ENCODE data around the gene AQP10.
"Not testable (repeated sequence)": the region's sequence is repeated elsewhere in the genome, so short reads cannot be mapped to it uniquely, and the experiment has no call there.

The AQP10 gene

GRCh38 chr1:154324669-154325582 is 4.0 kb downstream of the AQP10 start, which contains the start of gene ATP8B2:
Gene ATP8B2, plus strand, starts transcription at chr1:154325525. Its CDS starts 2,617 bp downstream, at chr1:154328142.
- DNase-seq, result peak; percentile 76 to 90

DNA sequence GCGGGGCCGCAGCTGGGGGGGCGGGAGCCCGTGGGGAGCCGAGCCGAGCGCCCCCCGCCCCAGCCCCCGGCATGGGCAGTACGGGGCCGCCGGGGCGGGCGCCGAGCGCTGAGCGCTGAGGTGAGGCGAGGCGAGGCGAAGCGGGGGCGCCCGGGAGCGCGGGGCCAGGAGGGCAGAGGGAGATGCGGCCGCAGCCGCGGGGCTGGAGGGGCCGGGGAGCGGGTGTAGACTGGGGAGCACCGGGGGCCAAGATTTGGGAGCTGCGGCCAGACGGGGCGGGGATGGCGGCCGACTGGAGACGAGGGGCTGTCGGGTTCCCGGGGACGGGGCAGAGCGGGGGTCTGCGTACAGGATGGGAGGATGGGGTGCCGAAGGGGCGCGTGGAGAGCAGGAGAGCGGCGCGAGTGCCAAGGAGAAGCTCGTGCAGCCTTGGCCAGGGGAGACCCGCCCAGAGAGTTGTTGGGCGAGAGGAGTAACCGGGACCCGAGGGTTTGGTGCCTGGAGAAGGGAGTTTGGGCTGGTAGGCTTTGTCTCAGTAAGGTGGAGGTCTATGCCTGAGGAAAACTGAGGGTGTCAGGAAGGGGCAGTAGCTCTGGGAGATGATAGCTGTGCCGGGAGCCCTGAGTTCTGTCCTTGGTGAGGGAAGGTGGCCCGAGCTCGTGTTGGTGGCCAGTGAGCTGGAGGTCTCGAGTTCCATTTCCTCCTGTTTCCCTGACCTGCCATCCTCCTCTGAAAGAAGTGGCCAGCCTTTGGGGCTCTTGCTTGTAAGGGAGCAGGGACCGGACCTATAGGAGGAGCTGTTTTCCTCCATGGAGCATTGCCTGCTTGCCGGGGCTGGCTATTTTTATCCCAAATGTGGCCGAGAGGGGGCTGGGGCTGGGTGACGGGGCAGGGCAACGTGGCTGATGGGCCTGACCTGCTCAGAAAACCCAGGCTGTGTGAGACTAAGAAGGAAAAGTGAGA is 5.0 kb downstream of the AQP10 start:
- no peak for DNase-seq

- no peak for DNase-seq
These were observed 5.9 kb downstream of the AQP10 start for GRCh38 chr1:154326546-154327465.

GRCh38 chr1:154327466-154328317 is 6.8 kb downstream of the AQP10 start:
- no peak for DNase-seq

- peak; percentile 39 to 80 for DNase-seq
These were observed 7.6 kb downstream of the AQP10 start for GRCh38 chr1:154328318-154329151.

GRCh38 chr1:154329152-154329521 is 8.2 kb downstream of the AQP10 start:
- DNase-seq, result no peak

DNA sequence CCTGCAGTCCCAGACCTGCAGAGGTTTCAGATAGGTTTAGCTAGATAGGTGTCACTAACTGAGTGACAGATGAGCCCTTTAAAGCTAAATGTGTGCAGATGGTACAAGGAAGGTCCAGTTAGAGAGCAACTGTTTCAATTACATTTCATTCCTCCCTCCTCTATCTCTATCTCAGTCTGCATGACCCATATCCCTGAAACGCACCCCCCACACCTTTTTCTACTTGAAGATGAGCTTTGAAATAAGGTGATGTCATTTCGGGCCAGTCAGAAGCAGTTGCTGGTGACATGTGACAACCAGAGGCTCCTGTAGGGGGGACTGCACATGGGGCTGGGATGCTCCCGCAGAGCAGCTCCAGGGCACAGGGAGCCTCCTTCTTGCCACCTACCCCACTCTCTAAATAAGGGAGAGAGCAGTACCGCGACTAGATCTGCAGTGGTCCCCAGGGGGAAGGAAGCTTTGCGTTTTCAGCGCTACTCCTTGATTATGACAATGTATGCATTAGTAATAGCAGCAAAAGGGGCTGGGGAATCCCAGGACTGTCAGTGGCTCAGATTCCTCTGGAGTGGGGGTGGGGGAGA is 8.7 kb downstream of the AQP10 start:
- DNase-seq, result no peak

DNA sequence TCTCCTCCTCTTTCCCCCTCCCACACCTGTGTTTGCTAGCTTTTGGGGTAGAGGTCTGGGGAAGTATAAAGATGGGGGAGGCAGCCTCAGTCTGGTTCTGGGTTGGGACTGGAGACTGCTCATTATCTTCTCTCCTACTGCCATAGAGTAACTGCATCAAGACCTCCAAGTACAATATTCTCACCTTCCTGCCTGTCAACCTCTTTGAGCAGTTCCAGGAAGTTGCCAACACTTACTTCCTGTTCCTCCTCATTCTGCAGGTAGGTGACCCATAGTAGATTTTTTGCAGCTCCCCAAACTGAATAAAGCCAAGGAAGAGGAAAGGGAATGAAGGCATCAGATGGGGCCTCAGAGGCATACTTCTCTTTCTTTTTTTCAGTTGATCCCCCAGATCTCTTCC is 9.8 kb downstream of the AQP10 start:
- DNase-seq, result no peak

DNA sequence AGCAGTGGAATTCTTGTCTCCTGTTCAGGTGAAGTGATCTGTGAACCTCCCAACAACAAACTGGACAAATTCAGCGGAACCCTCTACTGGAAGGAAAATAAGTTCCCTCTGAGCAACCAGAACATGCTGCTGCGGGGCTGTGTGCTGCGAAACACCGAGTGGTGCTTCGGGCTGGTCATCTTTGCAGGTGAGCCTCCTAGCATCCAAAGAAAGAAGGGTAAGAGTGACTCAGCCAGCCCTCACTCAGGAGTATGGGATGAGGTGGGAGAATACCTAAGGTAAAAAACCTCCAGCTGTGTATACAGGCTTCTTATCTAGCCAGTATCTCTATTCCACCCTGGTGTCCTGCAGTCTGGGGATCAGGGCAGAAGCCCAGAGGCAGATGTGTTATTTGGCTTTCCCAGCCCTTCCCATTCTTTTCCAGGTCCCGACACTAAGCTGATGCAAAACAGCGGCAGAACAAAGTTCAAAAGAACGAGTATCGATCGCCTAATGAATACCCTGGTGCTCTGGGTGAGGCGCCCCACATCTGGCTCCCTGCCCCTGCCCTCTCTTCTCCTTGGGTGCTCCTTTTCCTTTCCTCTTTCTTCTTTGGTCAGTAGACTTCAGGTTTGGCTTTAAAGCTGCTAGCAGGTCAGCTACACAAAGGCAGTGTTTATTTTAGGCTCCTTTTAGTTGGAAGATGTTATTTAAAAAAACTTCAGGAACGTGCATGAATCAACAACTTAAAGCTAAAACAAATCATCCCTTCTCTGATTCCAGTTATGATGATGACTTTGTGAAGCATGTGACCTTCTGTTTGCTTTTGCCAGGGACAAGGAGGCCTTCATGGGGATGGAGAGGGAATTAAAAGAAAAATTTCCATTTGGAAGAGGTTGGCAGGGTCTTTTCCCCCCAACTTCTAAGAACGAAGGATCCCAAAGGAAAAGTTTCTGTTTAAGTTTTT is 13.5 kb downstream of the AQP10 start:
- DNase-seq, result no peak

DNA sequence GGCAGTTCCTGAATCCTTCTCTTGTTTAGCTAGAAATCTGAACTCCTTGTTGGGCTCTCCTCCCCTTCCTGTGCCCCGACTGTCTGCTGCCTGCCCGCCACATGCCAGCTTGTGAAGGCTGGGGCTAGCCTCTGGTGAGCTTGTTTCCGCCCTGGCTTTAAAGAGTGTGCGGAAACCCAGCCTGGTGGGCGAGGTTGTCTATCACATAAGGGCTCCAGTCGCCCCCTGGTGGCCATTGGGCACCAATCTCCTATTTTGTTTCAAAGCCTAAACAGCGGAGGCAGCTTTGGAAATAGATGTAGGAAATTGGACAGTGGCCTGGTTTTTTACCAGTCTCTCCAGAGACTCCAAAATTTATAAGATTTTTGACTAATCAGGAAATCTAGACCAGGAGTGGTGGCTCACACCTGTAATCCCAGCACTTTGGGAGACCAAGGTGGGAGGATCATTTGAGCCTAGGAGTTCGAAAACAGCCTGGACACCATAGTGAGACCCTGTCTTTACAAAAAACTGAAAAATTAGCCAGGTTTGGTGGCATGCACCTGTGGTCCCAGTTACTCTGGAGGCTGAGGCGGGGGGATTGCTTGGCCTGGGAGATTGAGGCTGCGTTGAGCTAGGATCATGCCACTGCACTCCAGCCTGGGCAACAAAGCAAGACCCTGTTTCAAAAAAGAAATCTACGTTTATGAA is 14.3 kb downstream of the AQP10 start:
- DNase-seq, result peak; percentile 80 to 90

GRCh38 chr1:154337253-154337894 is 16.5 kb downstream of the AQP10 start:
- DNase-seq, result no peak

DNA sequence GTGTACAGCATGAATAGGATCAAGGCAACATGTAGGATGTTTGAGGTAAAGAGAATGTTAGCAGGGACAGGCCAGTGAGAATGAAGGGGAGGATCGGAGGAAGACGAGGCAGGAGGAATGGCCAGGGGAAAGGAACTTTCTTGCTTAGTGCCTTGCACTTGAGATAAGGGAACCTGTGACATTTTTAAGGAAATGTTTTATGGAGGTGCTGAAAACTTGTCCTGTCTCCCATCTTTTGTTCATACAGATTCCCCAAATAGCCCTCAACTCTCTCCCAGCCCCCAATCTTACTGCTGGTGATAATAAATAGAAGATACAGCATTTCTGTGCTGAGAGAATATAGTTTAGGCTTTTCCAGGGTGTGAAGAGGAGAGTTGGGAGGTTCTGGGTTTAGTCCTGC is 18.0 kb downstream of the AQP10 start:
- no peak for DNase-seq

- not testable (repeated sequence) for DNase-seq
These were observed 20.5 kb downstream of the AQP10 start for GRCh38 chr1:154341366-154341765.

DNA sequence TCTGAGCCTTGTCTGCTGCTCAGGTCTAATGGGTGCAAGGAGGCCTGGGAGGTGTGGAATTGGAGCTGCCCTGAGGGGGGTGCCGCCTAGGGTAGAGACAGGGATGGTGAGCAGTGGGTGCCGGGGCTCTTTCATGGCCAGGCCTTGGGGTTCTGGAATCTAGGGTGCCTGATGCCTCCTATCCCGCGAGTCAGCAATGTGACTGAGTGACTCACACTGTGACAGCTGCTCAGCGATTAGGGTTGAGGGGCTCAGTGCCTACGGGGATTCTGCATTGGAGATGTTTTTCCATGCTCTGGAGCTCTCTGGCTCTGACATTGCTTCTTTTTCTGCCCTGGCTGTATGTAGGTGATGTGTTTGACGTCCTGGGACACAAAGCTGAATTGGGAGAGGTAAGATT is 21.2 kb downstream of the AQP10 start:
- no peak for DNase-seq

GRCh38 chr1:154342836-154343472 is 22.1 kb downstream of the AQP10 start:
- no peak for DNase-seq

GRCh38 chr1:154344977-154345837 is 24.3 kb downstream of the AQP10 start:
- DNase-seq, result peak in 1 of 2 experiments; percentile 24

All from NCI-H187 (cell line).